ENCODE data around the gene IKZF1. TPM values are rescaled to one million over a fixed set of nuclear protein-coding genes. Genes with fewer than 3 reads are reported as not detected.

IKZF1 gene
- polyA plus RNA-seq, 2 of the 4 experiments (the other 2 are of a cell fraction): not detected

DNA sequence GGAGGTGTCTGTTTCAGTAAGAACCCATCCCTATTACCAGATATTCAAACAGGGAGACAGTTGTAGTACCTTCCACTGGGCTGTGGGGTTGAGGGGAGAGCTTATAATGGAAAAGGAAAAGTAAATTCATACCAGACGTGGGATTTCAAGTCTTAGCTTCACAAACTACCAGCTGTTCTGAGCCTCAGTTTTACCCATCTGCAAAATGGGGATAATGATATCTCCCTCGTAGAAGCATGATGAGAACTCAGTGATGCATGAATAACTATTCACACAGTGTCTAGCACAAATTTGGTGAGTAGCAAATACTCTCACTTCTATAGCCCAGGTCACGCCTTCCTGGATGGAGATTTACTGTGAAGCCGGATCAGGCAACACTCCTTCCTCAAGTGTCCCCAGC lies 29.1 kb upstream of the IKZF1 start:
- ATAC-seq (no peak), DNase-seq (ENCODE audit: low read depth in 1 of 2, low spot score in 1 of 2) (no peak), FAIRE-seq (no peak)
- Histone ChIP-seq H3K4me2 (no peak overlapping the region), H3K4me3 (no peak overlapping the region), H3K9me3 (no peaks in the 10 kb centered on the region), H3K27ac (no peak overlapping the region), H3K4me1 (no peaks in the 10 kb centered on the region)
- no peak for TF ChIP-seq EP300 (IDR thresholded peaks at IDR 0.05)
- TF ChIP-seq HDAC2 (IDR thresholded peaks at IDR 0.05): no peak
- TF ChIP-seq HOXA7 (CRISPR knock-in tag; IDR thresholded peaks at IDR 0.05): no peak
- TF ChIP-seq HOXB13 (CRISPR knock-in tag; IDR thresholded peaks at IDR 0.05; ENCODE audit: low read depth): no peak
- TF ChIP-seq NFE2L2 (conservative IDR thresholded peaks at IDR 0.05; ENCODE audit: low read length): no peak
- TF ChIP-seq POLR2A (IDR thresholded peaks at IDR 0.05; ENCODE audit: low read length): no peak
- no peak for TF ChIP-seq USF2 (IDR thresholded peaks at IDR 0.05)
- no peak for TF ChIP-seq MAZ (IDR thresholded peaks at IDR 0.05; ENCODE audit: borderline replicate concordance, low read depth, low read length)
- no peak for TF ChIP-seq ZSCAN20 (CRISPR knock-in tag; IDR thresholded peaks at IDR 0.05)
- no peak for TF ChIP-seq RFX5 (IDR thresholded peaks at IDR 0.05)
- no peak for TF ChIP-seq ZNF302 (CRISPR knock-in tag; IDR thresholded peaks at IDR 0.05)
- 8% methylated on average over 4 of the region's 4 CpGs for WGBS (ENCODE audit: missing lambda C conversion rate)
- POLR2A ChIA-PET: no interaction called here
- CTCF ChIA-PET: no interaction called here

- ChIA-PET POLR2A (no interaction called here), CTCF (no interaction called here)
- WGBS (ENCODE audit: missing lambda C conversion rate): 7% methylated on average over 1 of the region's 1 CpG
- FAIRE-seq (no peak), ATAC-seq (no peak), DNase-seq (ENCODE audit: low read depth in 1 of 2, low spot score in 1 of 2) (no peak)
- Histone ChIP-seq H3K4me3 (no peak overlapping the region), H3K9me3 (no peaks in the 10 kb centered on the region), H3K4me1 (no peaks in the 10 kb centered on the region), H3K4me2 (no peak overlapping the region), H3K27ac (no peak overlapping the region)
- TF ChIP-seq ZC3H11A (IDR thresholded peaks at IDR 0.05) (no peak), PHF8 (IDR thresholded peaks at IDR 0.05; ENCODE audit: borderline replicate concordance, low read depth) (no peak), SMC3 (IDR thresholded peaks at IDR 0.05) (no peak), BHLHE40 (IDR thresholded peaks at IDR 0.05; ENCODE audit: low read depth, low read length) (no peak), EP300 (IDR thresholded peaks at IDR 0.05) (no peak)
- TF ChIP-seq, protein P1, sequence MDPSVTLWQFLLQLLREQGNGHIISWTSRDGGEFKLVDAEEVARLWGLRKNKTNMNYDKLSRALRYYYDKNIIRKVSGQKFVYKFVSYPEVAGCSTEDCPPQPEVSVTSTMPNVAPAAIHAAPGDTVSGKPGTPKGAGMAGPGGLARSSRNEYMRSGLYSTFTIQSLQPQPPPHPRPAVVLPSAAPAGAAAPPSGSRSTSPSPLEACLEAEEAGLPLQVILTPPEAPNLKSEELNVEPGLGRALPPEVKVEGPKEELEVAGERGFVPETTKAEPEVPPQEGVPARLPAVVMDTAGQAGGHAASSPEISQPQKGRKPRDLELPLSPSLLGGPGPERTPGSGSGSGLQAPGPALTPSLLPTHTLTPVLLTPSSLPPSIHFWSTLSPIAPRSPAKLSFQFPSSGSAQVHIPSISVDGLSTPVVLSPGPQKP (IDR thresholded peaks at IDR 0.05; ENCODE audit: low read depth, low read length): no peak
Observed at GRCh38 chr7:50276483-50276882, 28.0 kb upstream of the IKZF1 start.

- ChIA-PET POLR2A (no interaction called here), CTCF (no interaction called here)
- no peak for DNase-seq (ENCODE audit: low read depth in 1 of 2, low spot score in 1 of 2)
- no peak overlapping the region for H3K4me3 ChIP-seq
- TF ChIP-seq HOXA7 (CRISPR knock-in tag; IDR thresholded peaks at IDR 0.05) (no peak), CBX2 (IDR thresholded peaks at IDR 0.05; ENCODE audit: borderline replicate concordance, low read depth) (no peak), JUN (IDR thresholded peaks at IDR 0.05) (no peak), HES2 (IDR thresholded peaks at IDR 0.05) (no peak), NPAS2 (CRISPR knock-in tag; IDR thresholded peaks at IDR 0.05; ENCODE audit: borderline replicate concordance) (no peak), ZNF302 (CRISPR knock-in tag; IDR thresholded peaks at IDR 0.05) (no peak), KDM1A (IDR thresholded peaks at IDR 0.05; ENCODE audit: low read depth) (no peak), EHF (CRISPR knock-in tag; IDR thresholded peaks at IDR 0.05) (no peak), TP53 (CRISPR knock-in tag; IDR thresholded peaks at IDR 0.05) (no peak), PHF8 (IDR thresholded peaks at IDR 0.05; ENCODE audit: borderline replicate concordance, low read depth) (no peak), RARB (CRISPR knock-in tag; IDR thresholded peaks at IDR 0.05) (no peak)
- TF ChIP-seq, protein P2, sequence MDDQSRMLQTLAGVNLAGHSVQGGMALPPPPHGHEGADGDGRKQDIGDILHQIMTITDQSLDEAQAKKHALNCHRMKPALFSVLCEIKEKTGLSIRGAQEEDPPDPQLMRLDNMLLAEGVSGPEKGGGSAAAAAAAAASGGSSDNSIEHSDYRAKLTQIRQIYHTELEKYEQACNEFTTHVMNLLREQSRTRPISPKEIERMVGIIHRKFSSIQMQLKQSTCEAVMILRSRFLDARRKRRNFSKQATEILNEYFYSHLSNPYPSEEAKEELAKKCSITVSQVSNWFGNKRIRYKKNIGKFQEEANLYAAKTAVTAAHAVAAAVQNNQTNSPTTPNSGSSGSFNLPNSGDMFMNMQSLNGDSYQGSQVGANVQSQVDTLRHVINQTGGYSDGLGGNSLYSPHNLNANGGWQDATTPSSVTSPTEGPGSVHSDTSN (IDR thresholded peaks at IDR 0.05): no peak
- TF ChIP-seq, protein P3, sequence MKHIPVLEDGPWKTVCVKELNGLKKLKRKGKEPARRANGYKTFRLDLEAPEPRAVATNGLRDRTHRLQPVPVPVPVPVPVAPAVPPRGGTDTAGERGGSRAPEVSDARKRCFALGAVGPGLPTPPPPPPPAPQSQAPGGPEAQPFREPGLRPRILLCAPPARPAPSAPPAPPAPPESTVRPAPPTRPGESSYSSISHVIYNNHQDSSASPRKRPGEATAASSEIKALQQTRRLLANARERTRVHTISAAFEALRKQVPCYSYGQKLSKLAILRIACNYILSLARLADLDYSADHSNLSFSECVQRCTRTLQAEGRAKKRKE (CRISPR knock-in tag; IDR thresholded peaks at IDR 0.05; ENCODE audit: low read depth): no peak
- no peak overlapping the region for H3K4me2 ChIP-seq
- no peak for FAIRE-seq
- no peak overlapping the region for H3K27ac ChIP-seq
- ATAC-seq: no peak
- H3K9me3 ChIP-seq: no peaks in the 10 kb centered on the region
- H3K4me1 ChIP-seq: no peaks in the 10 kb centered on the region
Observed at GRCh38 chr7:50278120-50278519, 26.4 kb upstream of the IKZF1 start.
